ENCODE measurements around the gene ACAP3. TPM values are rescaled to one million over a fixed set of nuclear protein-coding genes. Genes with fewer than 3 reads are reported as not detected.

Gene ACAP3
- polyA plus RNA-seq = 10.5 TPM

GRCh38 chr1:1307923-1308755, at the start of gene ACAP3, which contains the start of gene PUSL1:
Gene ACAP3, minus strand, starts transcription at chr1:1307930. Its CDS starts 115 bp downstream, at chr1:1307815.
Gene PUSL1, plus strand, starts transcription at chr1:1308597. Its CDS starts 47 bp downstream, at chr1:1308644.
- Mint-ChIP-seq H3K36me3 (no peaks in the 10 kb centered on the region), H3K4me3 (peak within 1 kb of the TSS; percentile 87 to 96 (median 94)), H3K9me3 (no peaks in the 10 kb centered on the region), H3K27me3 (no peaks in the 10 kb centered on the region), H3K4me1 (peaks cover 12 to 18% (median 13%) of the 10 kb centered on the region in 3 donors), H3K27ac (peak within 1 kb of the TSS; percentile 62 to 99 (median 97))

DNA sequence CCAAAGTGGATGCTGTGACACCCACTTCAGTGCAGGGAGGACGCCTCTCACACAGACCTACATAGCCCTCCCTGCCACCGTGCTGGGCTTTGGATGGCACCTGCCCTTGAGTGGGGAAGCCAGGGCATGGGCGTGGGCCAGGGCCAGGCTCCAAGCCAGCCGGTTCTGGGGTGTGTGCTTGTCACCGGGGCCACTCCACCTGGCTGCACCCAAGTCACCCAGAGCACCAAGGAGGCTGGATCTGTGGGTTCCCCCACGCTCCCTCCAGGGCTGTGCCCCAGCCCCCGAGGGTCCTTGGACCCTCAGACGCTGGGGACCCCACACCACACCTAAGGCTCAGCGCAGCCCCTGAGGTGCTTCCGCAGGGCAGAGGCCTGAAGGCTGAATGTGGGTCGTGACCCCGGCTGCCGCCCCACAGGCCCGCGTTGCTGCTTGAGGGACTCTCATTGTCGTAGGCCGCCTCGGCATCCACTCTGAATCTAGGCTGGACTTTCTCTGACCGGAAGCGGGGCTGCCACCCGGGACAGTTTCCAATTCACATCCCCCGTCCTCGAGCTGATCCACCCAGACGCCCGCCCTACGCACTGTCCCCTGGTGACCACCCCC, 49.2 kb upstream of the ACAP3 start:
- no peak overlapping the region for H3K4me3 Mint-ChIP-seq
- H3K4me1 Mint-ChIP-seq = peaks cover 10 to 15% (median 13%) of the 10 kb centered on the region in 3 donors
- no peaks in the 10 kb centered on the region for H3K9me3 Mint-ChIP-seq
- peaks cover 2% of the 10 kb centered on the region for H3K36me3 Mint-ChIP-seq
- no peak overlapping the region for H3K27ac Mint-ChIP-seq
- peaks cover 28% of the 10 kb centered on the region for H3K27me3 Mint-ChIP-seq

DNA sequence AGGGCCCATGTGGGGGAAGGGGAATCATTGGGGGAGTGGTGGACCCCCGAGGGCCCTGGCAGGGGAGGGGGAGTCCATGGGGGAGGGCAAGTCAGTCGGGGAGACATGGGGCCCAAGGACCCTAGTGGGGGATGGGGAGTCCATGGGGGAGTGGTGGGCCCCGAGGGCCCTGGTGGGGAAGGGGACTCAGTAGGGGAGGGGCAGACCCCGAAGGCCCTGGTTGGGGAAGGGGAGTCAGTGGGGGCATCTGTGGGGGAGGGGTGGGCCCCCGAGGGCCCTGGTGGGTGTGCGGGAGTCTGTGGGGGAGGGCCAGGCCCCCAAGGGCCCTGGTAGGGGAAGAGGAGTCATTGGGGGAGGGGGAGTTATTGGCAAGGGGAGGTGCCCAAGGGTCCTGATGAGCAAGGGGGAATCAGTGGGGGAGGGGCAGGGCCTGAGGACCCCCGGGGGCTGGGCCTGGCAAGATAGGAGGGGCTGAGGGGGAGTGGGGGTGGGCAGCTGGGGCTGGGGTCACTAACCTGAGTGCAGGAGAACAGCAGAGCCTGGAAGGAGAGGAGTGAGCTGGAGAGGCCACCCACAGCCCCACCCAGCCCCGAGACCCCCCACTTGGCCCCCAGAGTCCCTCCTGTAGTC, 48.6 kb upstream of the ACAP3 start:
- H3K9me3 Mint-ChIP-seq = no peaks in the 10 kb centered on the region
- H3K36me3 Mint-ChIP-seq = peaks cover 2% of the 10 kb centered on the region
- no peak overlapping the region for H3K27ac Mint-ChIP-seq
- no peak overlapping the region for H3K4me3 Mint-ChIP-seq
- peaks cover 10 to 15% (median 12%) of the 10 kb centered on the region in 3 donors for H3K4me1 Mint-ChIP-seq
- peaks cover 28% of the 10 kb centered on the region for H3K27me3 Mint-ChIP-seq

DNA sequence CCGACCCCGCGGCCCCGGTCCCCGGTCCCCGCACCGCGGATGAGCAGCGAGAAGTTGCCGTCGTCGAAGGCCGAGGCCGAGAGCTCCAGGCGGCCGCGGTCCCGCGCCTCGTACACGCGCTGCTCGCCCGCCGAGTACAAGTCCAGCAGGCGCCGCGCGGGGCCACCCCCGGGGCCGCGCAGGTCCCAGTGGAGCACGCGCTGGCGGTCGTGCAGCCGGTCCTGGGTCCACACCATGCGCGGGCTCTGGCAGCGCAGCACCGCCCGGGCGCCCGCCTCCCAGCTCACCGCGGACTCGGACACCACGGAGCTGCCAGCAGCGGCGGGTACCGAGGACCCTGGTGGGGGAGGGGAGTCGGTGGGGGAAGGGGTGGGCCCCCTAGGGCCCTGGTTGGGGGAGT, 47.7 kb upstream of the ACAP3 start:
- H3K27ac Mint-ChIP-seq = no peak overlapping the region
- no peak overlapping the region for H3K4me3 Mint-ChIP-seq
- no peaks in the 10 kb centered on the region for H3K36me3 Mint-ChIP-seq
- H3K9me3 Mint-ChIP-seq = no peaks in the 10 kb centered on the region
- H3K27me3 Mint-ChIP-seq = peaks cover 26% of the 10 kb centered on the region
- H3K4me1 Mint-ChIP-seq = peaks cover 10 to 13% (median 12%) of the 10 kb centered on the region in 3 donors

DNA sequence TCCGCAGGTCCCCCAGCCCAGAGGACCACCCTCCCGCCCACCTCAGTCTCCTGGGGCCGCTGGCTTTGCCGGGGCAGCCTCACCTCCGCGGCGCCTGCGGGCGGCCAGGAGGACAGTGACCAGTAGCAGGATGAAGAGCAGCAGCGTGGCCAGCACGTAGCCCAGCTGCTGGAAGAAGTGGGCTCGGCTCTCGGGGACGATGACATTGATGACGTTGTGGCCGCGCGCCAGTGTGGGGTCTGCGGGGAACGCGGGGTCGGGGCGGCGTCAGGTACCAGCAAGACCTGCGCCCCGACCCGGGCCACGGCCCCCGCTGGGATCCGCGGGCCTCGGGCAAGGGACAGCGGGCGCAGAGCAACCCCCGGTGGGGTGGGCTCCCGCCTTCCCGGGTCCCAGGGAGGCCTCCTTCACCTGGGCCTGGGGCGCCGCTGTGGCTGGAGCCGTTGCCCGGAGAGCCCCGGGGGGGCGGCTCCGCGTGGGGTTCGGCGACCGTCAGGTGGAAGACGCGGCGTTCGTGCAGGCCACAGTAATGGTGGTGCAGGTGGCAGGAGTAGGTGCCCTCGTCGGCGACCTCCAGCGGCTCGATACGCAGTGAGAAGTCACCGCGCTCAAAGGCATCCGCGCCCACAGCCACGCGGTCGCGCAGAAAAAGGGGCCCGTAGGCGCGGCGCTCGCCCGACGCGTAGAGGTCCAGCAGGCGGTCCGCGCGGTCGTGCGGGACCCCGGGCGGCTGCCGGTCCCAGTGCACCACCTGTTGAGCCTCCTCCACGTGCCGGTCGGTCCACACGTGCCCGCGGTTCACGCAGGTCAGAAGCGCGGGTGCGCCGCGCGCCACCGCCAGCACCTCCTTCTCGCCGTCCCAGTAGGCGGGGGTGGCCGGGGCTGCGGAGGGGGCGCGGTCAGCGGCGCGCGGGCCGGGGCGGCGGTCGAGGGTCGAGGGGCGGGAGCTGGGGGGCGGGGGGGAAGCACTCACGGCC, 46.8 kb upstream of the ACAP3 start:
- no peak overlapping the region for H3K27ac Mint-ChIP-seq
- H3K27me3 Mint-ChIP-seq = peaks cover 24% of the 10 kb centered on the region
- H3K4me3 Mint-ChIP-seq = peak overlapping the region in 2 of 4 donors; percentile 9 to 80
- H3K9me3 Mint-ChIP-seq = no peaks in the 10 kb centered on the region
- H3K4me1 Mint-ChIP-seq = peaks cover 10 to 13% (median 12%) of the 10 kb centered on the region in 3 donors
- no peaks in the 10 kb centered on the region for H3K36me3 Mint-ChIP-seq

DNA sequence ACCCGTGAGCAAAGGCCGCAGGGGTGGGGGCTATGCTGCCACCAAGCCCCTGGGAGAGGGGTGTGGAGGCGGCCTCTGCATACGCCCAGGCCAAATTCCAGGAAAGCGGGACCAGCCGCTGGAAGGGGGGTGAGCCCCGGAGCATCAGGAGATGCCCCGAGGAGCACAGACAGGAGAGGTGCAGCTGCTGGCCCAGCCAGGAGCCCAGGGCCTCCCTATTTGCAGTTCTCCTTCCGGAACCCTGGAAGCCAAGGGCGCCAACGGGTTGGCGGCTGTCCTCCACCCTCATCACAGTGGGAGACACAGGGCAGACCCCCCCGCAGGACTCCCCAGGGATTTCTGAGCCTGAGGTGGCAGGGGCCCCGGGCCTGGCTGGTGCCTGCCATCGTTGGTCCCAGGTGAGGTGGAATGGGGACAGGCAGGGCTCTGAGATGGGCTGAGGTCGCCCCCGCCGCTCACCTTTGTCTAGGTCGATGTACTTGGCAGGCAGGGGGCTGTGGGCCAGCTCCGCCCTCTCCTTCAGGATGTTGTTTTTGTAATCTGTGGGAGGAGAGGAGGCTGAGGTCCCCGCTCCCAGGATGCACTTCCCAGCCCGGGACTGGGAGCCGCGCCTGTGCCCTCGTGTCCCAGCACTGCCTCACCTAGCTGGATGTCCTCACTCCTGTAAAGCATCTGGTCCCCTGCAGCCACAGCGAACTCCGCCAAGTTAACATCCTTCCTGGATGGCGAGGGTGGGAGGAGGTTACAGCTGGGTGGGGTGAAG, 45.8 kb upstream of the ACAP3 start:
- Mint-ChIP-seq H3K4me3 (peak overlapping the region in 3 of 4 donors; percentile 5 to 80 (median 78)), H3K27ac (peak overlapping the region in 1 of 3 donors; percentile 72)

DNA sequence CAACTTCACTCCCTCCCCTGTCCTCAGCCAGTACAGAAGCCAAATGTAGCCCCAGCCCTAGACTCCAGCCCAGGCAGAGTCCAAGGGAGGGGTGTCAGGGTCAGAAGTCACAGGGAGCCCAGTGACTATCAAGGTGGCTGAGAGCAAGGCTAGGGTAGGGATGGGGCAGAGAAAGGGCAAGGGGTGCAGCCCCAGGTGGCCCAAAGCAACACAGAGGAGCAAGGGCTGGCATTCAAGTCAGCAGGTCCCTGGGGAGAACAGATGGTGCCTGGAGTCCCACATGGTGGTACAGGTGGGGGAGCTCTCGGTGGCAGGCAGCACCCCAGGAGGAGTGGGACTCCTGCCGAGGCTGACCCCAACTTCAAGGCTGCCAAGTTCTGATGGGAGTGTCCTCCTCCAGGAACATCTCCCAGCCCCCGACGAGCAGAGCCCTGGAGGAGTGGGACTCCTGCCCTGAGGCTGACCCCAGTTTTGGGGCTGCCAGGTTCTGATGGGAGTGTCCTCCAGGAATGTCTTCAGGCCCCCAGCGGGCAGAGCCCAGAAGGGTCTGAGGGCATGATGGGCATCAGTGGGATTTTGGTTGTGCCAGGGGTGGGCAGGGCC, 45.2 kb upstream of the ACAP3 start:
- H3K9me3 Mint-ChIP-seq = no peaks in the 10 kb centered on the region
- H3K4me1 Mint-ChIP-seq = peaks cover 7 to 10% (median 9%) of the 10 kb centered on the region in 3 donors
- peaks cover 14% of the 10 kb centered on the region for H3K27me3 Mint-ChIP-seq
- no peaks in the 10 kb centered on the region for H3K36me3 Mint-ChIP-seq
- H3K4me3 Mint-ChIP-seq = peak overlapping the region in 3 of 4 donors; percentile 64 to 84 (median 80)
- peak overlapping the region in 1 of 3 donors; percentile 72 for H3K27ac Mint-ChIP-seq

More for the DNA sequence above, 45.8 kb upstream of the ACAP3 start:
- Mint-ChIP-seq H3K9me3 (no peaks in the 10 kb centered on the region), H3K27me3 (peaks cover 19% of the 10 kb centered on the region), H3K36me3 (no peaks in the 10 kb centered on the region), H3K4me1 (peaks cover 7 to 10% (median 9%) of the 10 kb centered on the region in 3 donors)

DNA sequence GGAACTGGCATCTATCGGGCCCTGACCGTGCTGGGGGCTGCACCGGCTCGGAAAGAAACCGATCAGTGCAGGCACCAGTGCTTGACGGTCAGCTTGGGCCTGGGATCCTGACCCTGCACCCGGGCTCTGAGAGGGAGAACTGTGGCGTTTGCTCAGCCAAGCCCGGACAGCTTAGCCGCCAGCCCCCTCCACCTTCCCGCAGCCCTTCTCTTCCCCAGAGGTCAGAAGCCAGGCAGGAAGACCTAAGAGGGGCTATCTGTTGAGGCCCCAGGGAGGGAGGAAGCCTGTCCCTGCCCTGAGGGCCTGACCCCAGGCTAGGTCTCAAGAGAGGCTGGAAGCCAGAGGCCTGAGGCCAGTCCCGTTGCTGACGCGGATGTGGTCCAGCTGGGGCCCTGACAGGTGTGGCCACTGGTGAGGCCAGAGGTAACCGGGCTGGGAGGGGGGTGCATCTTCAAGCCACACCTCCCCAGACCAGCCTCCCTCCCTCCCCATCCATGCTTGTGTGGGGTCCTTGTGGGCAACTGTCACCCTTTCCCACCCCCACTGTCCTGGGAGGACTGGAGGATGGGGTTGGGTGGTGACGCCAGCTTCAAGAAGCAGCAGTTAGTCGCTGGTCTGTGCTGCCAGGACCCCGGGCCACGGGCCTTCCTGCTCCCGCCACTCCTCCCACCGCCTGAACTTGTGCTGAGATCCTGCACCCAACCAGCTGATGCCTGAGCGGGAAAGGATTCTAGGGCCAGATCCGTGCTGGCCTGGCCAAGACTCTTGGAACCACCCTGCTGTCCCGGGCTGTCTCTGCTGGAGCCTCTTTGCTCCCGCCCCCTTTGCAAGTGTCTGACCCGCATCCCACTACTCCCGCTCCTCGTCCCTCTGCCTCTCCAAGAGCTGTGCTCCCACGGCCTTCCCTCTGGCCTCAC, 44.0 kb upstream of the ACAP3 start:
- H3K4me3 Mint-ChIP-seq = peak overlapping the region; percentile 63 to 84 (median 78)
- H3K4me1 Mint-ChIP-seq = peaks cover 7 to 12% (median 12%) of the 10 kb centered on the region in 3 donors
- H3K27me3 Mint-ChIP-seq = peaks cover 10% of the 10 kb centered on the region
- no peaks in the 10 kb centered on the region for H3K36me3 Mint-ChIP-seq
- peak overlapping the region; percentile 57 to 73 (median 72) for H3K27ac Mint-ChIP-seq
- no peaks in the 10 kb centered on the region for H3K9me3 Mint-ChIP-seq

DNA sequence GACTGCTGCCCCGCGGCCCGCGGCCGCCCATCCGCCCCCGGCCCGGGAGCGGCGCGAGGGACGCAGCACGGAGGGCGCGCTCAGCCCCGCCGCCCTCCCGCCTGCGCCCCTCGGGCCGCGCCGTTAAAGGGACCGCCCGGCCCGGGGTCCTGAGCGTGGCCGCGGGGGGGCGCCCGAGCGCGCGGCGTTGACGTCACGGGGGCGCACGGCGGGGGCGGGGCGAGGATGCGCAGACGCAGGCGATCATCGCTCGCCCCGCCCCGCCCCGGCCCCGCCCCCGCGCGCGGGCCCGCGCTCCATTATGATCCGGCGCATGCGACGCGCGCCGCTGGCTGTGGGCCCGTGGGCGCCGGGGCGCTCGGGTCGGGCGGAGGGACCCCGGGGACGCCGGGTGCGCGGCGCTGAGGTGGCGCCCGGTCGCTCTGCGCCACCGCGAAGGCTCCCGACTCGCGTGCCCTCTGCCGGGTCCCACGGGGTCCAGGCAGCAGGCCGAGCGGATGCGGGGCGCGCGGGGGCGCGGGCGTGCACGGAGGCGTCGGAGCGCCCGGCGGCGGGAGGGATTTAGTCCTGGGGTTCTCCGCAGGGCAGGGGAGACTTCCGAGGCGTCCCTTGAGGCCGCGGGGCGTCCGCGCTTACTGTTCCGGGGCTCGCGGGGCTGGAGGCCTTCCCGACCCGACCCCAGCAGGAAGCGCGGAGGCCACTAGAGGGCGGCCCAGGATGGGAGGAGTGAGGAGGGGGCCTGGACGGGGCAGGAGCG, 41.7 kb upstream of the ACAP3 start, which contains the start of gene DVL1:
Gene DVL1, minus strand, starts transcription at position 163 of the 757 bp plus-strand sequence. CDS start 353 bp downstream, outside the sequence.
- Mint-ChIP-seq H3K4me1 (peaks cover 7 to 13% (median 12%) of the 10 kb centered on the region in 3 donors), H3K27ac (peak within 1 kb of the TSS in 2 of 3 donors; percentile 84 to 88), H3K4me3 (peak within 1 kb of the TSS; percentile 72 to 89 (median 81)), H3K27me3 (peaks cover 10% of the 10 kb centered on the region), H3K9me3 (no peaks in the 10 kb centered on the region), H3K36me3 (no peaks in the 10 kb centered on the region)

GRCh38 chr1:1348420-1349255, 40.9 kb upstream of the ACAP3 start:
- Mint-ChIP-seq H3K36me3 (no peaks in the 10 kb centered on the region), H3K4me3 (peak overlapping the region; percentile 72 to 89 (median 81)), H3K9me3 (no peaks in the 10 kb centered on the region), H3K27me3 (peaks cover 10% of the 10 kb centered on the region), H3K27ac (peak overlapping the region in 2 of 3 donors; percentile 84 to 88), H3K4me1 (peaks cover 7 to 13% (median 12%) of the 10 kb centered on the region in 3 donors)
